Natural killer cell treated with Interleukin-12 subunit alpha and Interleukin-12 subunit beta and Interleukin-15 and Interleukin-18, amount 100 ng/mL, for 72 hours (primary cell): Measurements from ENCODE around the gene AOAH. TPM values are rescaled to one million over a fixed set of nuclear protein-coding genes. Genes with fewer than 3 reads are reported as not detected.

ENCODE experiments used
- ATAC-seq, 2 donors: fragments of 150-1000 bp; cut with Tn5 transposase in 1 of 2; sonication (Bioruptor Pico), chemical (Tn5 transposase) in 1 of 2; 2 replicates each; pipeline ENCODE4 v1.10.0; 2021
- DNase-seq: peaks from one replicate; pipeline ENCODE4 v3.0.0; 2022; ENCODE audit warnings: low spot score
- H3K27ac Mint-ChIP-seq, 2 donors: 1 replicate in 1 of 2; 2 replicates in 1 of 2; pipeline ENCODE4 v1.8.0; 2022; ENCODE audit warnings: mixed read lengths in 2 of 2, mild to moderate bottlenecking in 1 of 2, moderate library complexity in 1 of 2
- H3K27me3 Mint-ChIP-seq, 2 donors: 1 replicate in 1 of 2; 2 replicates in 1 of 2; pipeline ENCODE4 v1.8.0; 2022; ENCODE audit warnings: mixed read lengths in 2 of 2
- H3K36me3 Mint-ChIP-seq: one replicate; pipeline ENCODE4 v1.8.0; 2022; ENCODE audit warnings: mixed read lengths
- H3K4me1 Mint-ChIP-seq, 2 donors: 1 replicate in 1 of 2; 2 replicates in 1 of 2; pipeline ENCODE4 v1.8.0; 2022; ENCODE audit warnings: low read depth in 2 of 2, mixed read lengths in 2 of 2, mild to moderate bottlenecking in 1 of 2
- H3K4me3 Mint-ChIP-seq: one replicate; pipeline ENCODE4 v1.8.0; 2022; ENCODE audit warnings: mixed read lengths
- H3K9me3 Mint-ChIP-seq: 2 replicates; pipeline ENCODE4 v1.8.0; 2022; ENCODE audit warnings: mixed read lengths
- total RNA-seq, 2 donors: library from RNA; stranded (reverse); gene quantifications; one replicate each; pipeline ENCODE4 v1.2.3, GENCODE V29; 2022

AOAH gene
- 100 to 1,000 TPM; 108 to 136 TPM for total RNA-seq

GRCh38 chr7:36723951-36724664 is at the start of gene AOAH:
AOAH (minus strand) TSS chr7:36724494; CDS start chr7:36724148, 346 bp downstream.
- peak within 1 kb of the TSS; percentile 89 for H3K4me3 Mint-ChIP-seq
- H3K9me3 Mint-ChIP-seq, result peaks cover 5% of the 10 kb centered on the region
- no peaks in the 10 kb centered on the region for H3K27me3 Mint-ChIP-seq
- peaks cover 28% of the 10 kb centered on the region for H3K36me3 Mint-ChIP-seq
- ATAC-seq (peak; percentile 86 to 90), DNase-seq (peak; percentile 93)
- peaks cover 71 to 86% of the 10 kb centered on the region in 2 donors for H3K4me1 Mint-ChIP-seq
- peak within 1 kb of the TSS; percentile 93 to 97 for H3K27ac Mint-ChIP-seq

- H3K4me3 Mint-ChIP-seq, result no peak overlapping the region
- DNase-seq, result no peak
- no peak for ATAC-seq
- H3K9me3 Mint-ChIP-seq, result peaks cover 3% of the 10 kb centered on the region
- no peak overlapping the region for H3K27ac Mint-ChIP-seq
- no peaks in the 10 kb centered on the region for H3K27me3 Mint-ChIP-seq
- H3K36me3 Mint-ChIP-seq, result no peaks in the 10 kb centered on the region
- peaks cover 24 to 49% of the 10 kb centered on the region in 2 donors for H3K4me1 Mint-ChIP-seq
Observed at GRCh38 chr7:36766451-36766850, 42.2 kb upstream of the AOAH start.

DNA sequence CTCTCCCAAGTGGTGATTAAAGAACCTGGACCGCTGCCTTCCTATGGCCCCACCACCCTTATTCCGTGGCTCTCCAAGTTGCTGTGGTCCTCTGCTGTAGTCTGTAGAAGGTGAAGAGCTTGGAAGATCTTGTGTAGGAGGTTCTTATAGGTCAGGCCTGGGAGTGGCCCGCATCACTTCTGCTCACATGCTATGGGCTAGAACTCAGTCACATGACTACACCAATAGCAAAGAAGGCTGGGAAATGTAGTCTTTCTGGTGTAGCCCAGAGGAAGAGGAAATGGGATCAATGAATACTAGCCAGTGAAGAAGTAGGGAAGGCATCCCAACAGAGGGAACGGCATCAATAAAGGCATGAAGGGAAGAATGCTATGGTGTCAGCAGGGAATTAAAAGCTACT is 41.3 kb upstream of the AOAH start:
- Mint-ChIP-seq H3K9me3 (peaks cover 3% of the 10 kb centered on the region), H3K27me3 (no peaks in the 10 kb centered on the region), H3K27ac (peak overlapping the region; percentile 75 to 89), H3K36me3 (no peaks in the 10 kb centered on the region), H3K4me3 (no peak overlapping the region), H3K4me1 (peaks cover 24 to 55% of the 10 kb centered on the region in 2 donors)
- ATAC-seq (peak; percentile 50 to 52), DNase-seq (no peak)

DNA sequence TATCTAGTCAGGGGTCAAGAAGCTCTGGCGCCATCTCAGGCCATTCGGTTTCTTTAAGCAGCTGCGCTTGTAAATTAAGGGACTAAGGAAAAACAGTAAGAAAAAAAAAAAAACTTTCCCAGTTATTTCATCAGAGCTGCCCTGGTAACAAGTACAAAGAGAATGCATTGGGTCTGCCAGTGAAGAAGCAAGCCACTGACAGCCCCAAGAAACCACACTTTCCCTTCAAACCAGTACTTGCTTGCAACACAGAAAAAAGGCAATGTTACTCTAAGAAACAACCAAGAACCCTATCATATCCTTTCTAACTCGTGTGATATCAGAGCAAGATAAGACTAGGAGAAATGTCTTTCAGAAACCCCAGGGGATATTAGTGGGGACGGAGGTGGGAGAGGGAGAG is 40.6 kb upstream of the AOAH start:
- ATAC-seq (peak; percentile 86 to 90), DNase-seq (no peak)
- H3K36me3 Mint-ChIP-seq, result no peaks in the 10 kb centered on the region
- peaks cover 21 to 54% of the 10 kb centered on the region in 2 donors for H3K4me1 Mint-ChIP-seq
- peak overlapping the region; percentile 75 to 89 for H3K27ac Mint-ChIP-seq
- no peaks in the 10 kb centered on the region for H3K27me3 Mint-ChIP-seq
- peak overlapping the region; percentile 58 for H3K4me3 Mint-ChIP-seq
- H3K9me3 Mint-ChIP-seq, result peaks cover 3% of the 10 kb centered on the region

DNA sequence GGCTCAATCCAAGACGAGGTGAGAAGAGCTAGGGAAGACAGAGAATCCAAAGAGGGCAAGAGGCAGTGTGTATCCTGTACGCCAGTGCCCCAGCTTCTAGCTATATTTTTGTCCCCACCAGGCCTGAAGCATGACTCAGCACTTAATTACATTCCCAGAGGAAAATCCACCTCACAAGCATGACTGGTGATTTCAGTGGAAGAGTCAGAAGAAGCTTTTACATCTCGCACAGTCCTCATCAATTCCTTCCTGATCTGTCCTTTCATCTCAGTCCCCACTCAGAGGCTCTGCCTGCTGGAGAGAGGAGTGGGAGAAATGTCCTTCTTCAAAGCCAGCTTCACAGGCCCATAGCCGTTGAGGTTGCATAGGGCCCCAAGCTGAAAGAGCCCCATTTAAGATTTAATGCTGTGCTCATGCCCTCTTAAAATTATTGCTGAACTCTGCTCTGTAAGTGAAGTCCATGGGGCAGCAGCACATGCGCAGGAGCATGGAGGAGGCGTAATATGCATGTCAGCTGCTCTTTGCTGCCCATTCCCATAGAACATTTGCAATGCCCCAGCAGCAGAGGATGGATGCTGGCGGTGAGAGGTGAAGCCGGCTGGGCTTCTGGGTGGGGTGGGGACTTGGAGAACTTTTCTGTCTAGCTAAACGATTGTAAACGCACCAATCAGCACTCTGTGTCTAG is 39.0 kb upstream of the AOAH start:
- ATAC-seq (no peak), DNase-seq (no peak)
- H3K4me3 Mint-ChIP-seq, result no peak overlapping the region
- H3K27me3 Mint-ChIP-seq, result no peaks in the 10 kb centered on the region
- H3K36me3 Mint-ChIP-seq, result no peaks in the 10 kb centered on the region
- H3K4me1 Mint-ChIP-seq, result peaks cover 19 to 48% of the 10 kb centered on the region in 2 donors
- peak overlapping the region; percentile 36 to 89 for H3K27ac Mint-ChIP-seq
- H3K9me3 Mint-ChIP-seq, result peaks cover 3% of the 10 kb centered on the region

GRCh38 chr7:36762394-36762793 is 38.1 kb upstream of the AOAH start:
- Mint-ChIP-seq H3K4me3 (no peak overlapping the region), H3K36me3 (no peaks in the 10 kb centered on the region), H3K9me3 (peaks cover 3% of the 10 kb centered on the region), H3K27me3 (no peaks in the 10 kb centered on the region), H3K4me1 (peaks cover 19 to 48% of the 10 kb centered on the region in 2 donors), H3K27ac (peak overlapping the region; percentile 36 to 64)
- DNase-seq, result no peak
- ATAC-seq, result no peak

- peaks cover 21 to 47% of the 10 kb centered on the region in 2 donors for H3K4me1 Mint-ChIP-seq
- no peaks in the 10 kb centered on the region for H3K27me3 Mint-ChIP-seq
- ATAC-seq, result no peak
- peak overlapping the region in 1 of 2 donors; percentile 85 for H3K27ac Mint-ChIP-seq
- no peak for DNase-seq
- no peaks in the 10 kb centered on the region for H3K36me3 Mint-ChIP-seq
- H3K4me3 Mint-ChIP-seq, result no peak overlapping the region
- peaks cover 3% of the 10 kb centered on the region for H3K9me3 Mint-ChIP-seq
Observed at GRCh38 chr7:36761835-36762234, 37.5 kb upstream of the AOAH start.

- H3K27ac Mint-ChIP-seq, result peak overlapping the region; percentile 33 to 85
- ATAC-seq, result no peak
- H3K9me3 Mint-ChIP-seq, result peaks cover 3% of the 10 kb centered on the region
Observed at GRCh38 chr7:36760856-36761762, 36.8 kb upstream of the AOAH start.

GRCh38 chr7:36758879-36759278 is 34.6 kb upstream of the AOAH start:
- Mint-ChIP-seq H3K4me1 (peaks cover 12 to 22% of the 10 kb centered on the region in 2 donors), H3K4me3 (no peak overlapping the region), H3K9me3 (no peaks in the 10 kb centered on the region), H3K27me3 (no peaks in the 10 kb centered on the region), H3K27ac (no peak overlapping the region), H3K36me3 (no peaks in the 10 kb centered on the region)
- DNase-seq (no peak), ATAC-seq (no peak)

More at GRCh38 chr7:36760856-36761762, 36.8 kb upstream of the AOAH start:
- Mint-ChIP-seq H3K4me3 (no peak overlapping the region), H3K36me3 (no peaks in the 10 kb centered on the region), H3K4me1 (peaks cover 24 to 43% of the 10 kb centered on the region in 2 donors), H3K27me3 (no peaks in the 10 kb centered on the region)
- no peak for DNase-seq

DNA sequence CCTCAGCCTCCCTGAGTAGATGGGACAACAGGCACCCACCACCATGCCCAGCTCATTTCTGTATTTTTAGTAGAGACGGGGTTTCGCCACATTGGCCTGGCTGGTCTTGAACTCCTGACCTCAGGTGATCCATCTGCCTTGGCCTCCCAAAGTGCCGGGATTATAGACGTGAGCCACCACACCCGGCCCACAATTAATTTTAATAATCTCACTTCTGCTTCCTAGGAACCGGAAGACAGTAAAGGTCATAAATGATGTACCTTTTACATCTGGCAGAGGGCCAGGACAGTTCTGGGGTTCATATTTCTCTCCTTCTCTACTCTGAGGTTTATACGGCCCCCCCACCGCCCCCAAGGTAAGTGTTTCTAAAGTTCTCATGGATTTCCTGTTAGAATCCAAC is 31.2 kb upstream of the AOAH start:
- Mint-ChIP-seq H3K9me3 (peaks cover 2% of the 10 kb centered on the region), H3K36me3 (no peaks in the 10 kb centered on the region), H3K4me1 (peaks cover 9 to 14% of the 10 kb centered on the region in 2 donors), H3K27ac (peak overlapping the region in 1 of 2 donors; percentile 1), H3K4me3 (no peak overlapping the region), H3K27me3 (no peaks in the 10 kb centered on the region)
- ATAC-seq, result no peak
- DNase-seq, result no peak

DNA sequence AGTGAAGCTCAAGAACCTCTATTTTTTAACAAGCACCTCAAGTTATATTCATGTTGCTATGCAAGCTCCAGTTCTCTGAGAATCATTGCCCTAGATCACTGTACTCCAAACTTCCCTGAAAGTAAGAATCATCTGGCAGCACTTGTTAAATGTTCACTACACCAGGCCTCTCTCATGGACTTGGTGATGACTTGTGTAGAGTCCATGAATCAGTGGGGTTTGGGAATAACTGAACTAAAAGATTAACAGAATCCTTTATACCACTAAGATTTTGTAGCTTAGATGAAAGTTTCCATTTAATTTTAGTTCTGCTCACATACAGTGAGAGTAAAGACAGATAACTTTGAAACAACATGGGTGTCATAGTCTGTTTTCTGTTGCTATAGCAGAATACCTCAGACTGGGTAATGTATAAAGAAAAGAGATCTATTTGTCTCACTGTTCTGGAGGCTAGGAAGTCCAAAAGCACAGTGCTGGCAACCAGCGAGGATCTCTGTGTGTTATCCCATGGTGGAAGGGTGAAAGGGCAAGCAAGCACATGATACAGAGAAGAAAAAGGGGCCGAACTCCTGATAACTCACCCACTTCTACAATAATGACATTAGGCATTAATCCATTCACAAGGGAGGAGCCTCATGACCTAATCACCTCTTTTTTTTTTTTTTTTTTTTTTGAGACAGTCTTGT is 27.9 kb upstream of the AOAH start:
- H3K27me3 Mint-ChIP-seq, result no peaks in the 10 kb centered on the region
- peak overlapping the region in 1 of 2 donors; percentile 18 for H3K27ac Mint-ChIP-seq
- peaks cover 3% of the 10 kb centered on the region for H3K9me3 Mint-ChIP-seq
- peaks cover 40 to 47% of the 10 kb centered on the region in 2 donors for H3K4me1 Mint-ChIP-seq
- no peak for DNase-seq
- peaks cover 15% of the 10 kb centered on the region for H3K36me3 Mint-ChIP-seq
- H3K4me3 Mint-ChIP-seq, result no peak overlapping the region
- ATAC-seq, result no peak

GRCh38 chr7:36750451-36750850 is 26.2 kb upstream of the AOAH start:
- H3K27ac Mint-ChIP-seq, result peak overlapping the region; percentile 77 to 97
- H3K9me3 Mint-ChIP-seq, result peaks cover 3% of the 10 kb centered on the region
- H3K4me1 Mint-ChIP-seq, result peaks cover 50 to 53% of the 10 kb centered on the region in 2 donors
- no peaks in the 10 kb centered on the region for H3K27me3 Mint-ChIP-seq
- no peak for DNase-seq
- ATAC-seq, result no peak
- peaks cover 15% of the 10 kb centered on the region for H3K36me3 Mint-ChIP-seq
- no peak overlapping the region for H3K4me3 Mint-ChIP-seq
